WTC11 (cell line): ENCODE measurements around the gene SYNJ2. TPM values are rescaled to one million over a fixed set of nuclear protein-coding genes. Genes with fewer than 3 reads are reported as not detected.
A peak's percentile ranks its signal among the peaks of the same experiment; 100 is the strongest.

Experiments used
- ATAC-seq: fragments of 200-7000 bp; cut with Tn5 transposase; 2 replicates; pipeline ENCODE4 v1.10.0; 2021; ENCODE audit warnings: mild to moderate bottlenecking, moderate library complexity
- CTCF ChIA-PET: fragments of 300-600 bp; sonication (Branson Sonifier 250); formaldehyde crosslinking; loops from one replicate; lab custom pipeline; 2021; ENCODE audit warnings: antibody characterized with exemption; lab: Charles Lee
- POLR2A ChIA-PET: fragments of 350-600 bp; sonication (Branson Sonifier 250); formaldehyde crosslinking; loops from one replicate; lab custom pipeline; 2021; ENCODE audit warnings: antibody characterized with exemption; lab: Charles Lee
- DNase-seq: peaks from one replicate; pipeline ENCODE4 v3.0.0; 2021; ENCODE audit warnings: low spot score
- H3K27ac Mint-ChIP-seq: 2 replicates; pipeline ENCODE4 v1.8.0; 2021; ENCODE audit warnings: mixed read lengths
- H3K27me3 Mint-ChIP-seq: 2 replicates; pipeline ENCODE4 v1.8.0; 2021; ENCODE audit warnings: low read depth, mild to moderate bottlenecking, moderate library complexity, mixed read lengths
- H3K36me3 Mint-ChIP-seq: 2 replicates; pipeline ENCODE4 v1.8.0; 2021; ENCODE audit warnings: mixed read lengths
- H3K4me1 Mint-ChIP-seq: 2 replicates; pipeline ENCODE4 v1.8.0; 2022; ENCODE audit warnings: mixed read lengths
- H3K4me3 Mint-ChIP-seq: 2 replicates; pipeline ENCODE4 v1.8.0; 2021; ENCODE audit warnings: mild to moderate bottlenecking, moderate library complexity, mixed read lengths
- H3K9me3 Mint-ChIP-seq: 2 replicates; pipeline ENCODE4 v1.8.0; 2021; ENCODE audit warnings: mixed read lengths
- ELF4 ChIP-seq: sonication (generic); formaldehyde crosslinking; IDR thresholded peaks from 2 replicates; pipeline ENCODE4 v1.8.1; 2022; ENCODE audit warnings: low read depth, mild to moderate bottlenecking, moderate library complexity, missing genetic modification reagents
- FOXJ3 ChIP-seq: sonication (generic); formaldehyde crosslinking; IDR thresholded peaks from 2 replicates; pipeline ENCODE4 v1.9.0; 2021; ENCODE audit warnings: missing genetic modification reagents, mild to moderate bottlenecking, borderline replicate concordance
- HMGA2 ChIP-seq: fragments of 250-450 bp; sonication (Bioruptor Pico); IDR thresholded peaks from 2 replicates; pipeline ENCODE4 v1.4.0; 2021; ENCODE audit warnings: mild to moderate bottlenecking, moderate library complexity
- JAZF1 ChIP-seq: fragments of 250-450 bp; sonication (Bioruptor Pico); IDR thresholded peaks from 2 replicates; pipeline ENCODE4 v1.9.0; 2021; ENCODE audit warnings: moderate library complexity, mild to moderate bottlenecking, inconsistent platforms
- RELA ChIP-seq: sonication (generic); formaldehyde crosslinking; IDR thresholded peaks from 2 replicates; pipeline ENCODE4 v1.8.1; 2022; ENCODE audit warnings: missing genetic modification reagents, mild to moderate bottlenecking, borderline replicate concordance
- SMAD4 ChIP-seq: sonication (generic); formaldehyde crosslinking; IDR thresholded peaks from 2 replicates; pipeline ENCODE4 v1.8.0; 2022; ENCODE audit warnings: mild to moderate bottlenecking, missing genetic modification reagents
- SOX15 ChIP-seq: fragments of 250-450 bp; sonication (Bioruptor Pico); IDR thresholded peaks from 2 replicates; pipeline ENCODE4 v1.9.0; 2021; ENCODE audit warnings: mild to moderate bottlenecking
- ZNF138 ChIP-seq: sonication (generic); formaldehyde crosslinking; conservative IDR thresholded peaks from 2 replicates; pipeline ENCODE4 v1.8.1; 2022; ENCODE audit warnings: mild to moderate bottlenecking, moderate library complexity, missing genetic modification reagents
- ZNF423 ChIP-seq: fragments of 250-450 bp; sonication (Bioruptor Pico); IDR thresholded peaks from 2 replicates; pipeline ENCODE4 v2.1.2; 2022; ENCODE audit warnings: mild to moderate bottlenecking, moderate library complexity
- total RNA-seq: library from RNA; stranded (reverse); gene quantifications from 3 replicates; pipeline ENCODE4 v1.2.3, GENCODE V29; 2021
- TF ChIP-seq, protein P1 (sequence below): sonication (generic); formaldehyde crosslinking; IDR thresholded peaks from 2 replicates; pipeline ENCODE4 v1.8.0; 2023; ENCODE audit warnings: mild to moderate bottlenecking, missing genetic modification reagents
- TF ChIP-seq, protein P2 (sequence below): sonication (generic); formaldehyde crosslinking; conservative IDR thresholded peaks from 2 replicates; pipeline ENCODE4 v1.8.1; 2022; ENCODE audit warnings: mild to moderate bottlenecking, missing genetic modification reagents
- TF ChIP-seq, protein P3 (sequence below): sonication (generic); formaldehyde crosslinking; IDR thresholded peaks from 2 replicates; pipeline ENCODE4 v1.8.1; 2022; ENCODE audit warnings: low read depth, mild to moderate bottlenecking, moderate library complexity, missing genetic modification reagents, borderline replicate concordance
- TF ChIP-seq, protein P4 (sequence below): sonication (generic); formaldehyde crosslinking; IDR thresholded peaks from 2 replicates; pipeline ENCODE4 v1.8.0; 2022; ENCODE audit warnings: mild to moderate bottlenecking, missing genetic modification reagents
- TF ChIP-seq, protein P5 (sequence below): fragments of 250-450 bp; sonication (Bioruptor Pico); IDR thresholded peaks from 2 replicates; pipeline ENCODE4 v1.9.0; 2021; ENCODE audit warnings: mild to moderate bottlenecking, borderline replicate concordance
- TF ChIP-seq, protein P6 (sequence below): fragments of 250-450 bp; sonication (Bioruptor Pico); IDR thresholded peaks from 2 replicates; pipeline ENCODE4 v2.1.2; 2022; ENCODE audit warnings: mild to moderate bottlenecking, moderate library complexity
- TF ChIP-seq, protein P7 (sequence below): sonication (generic); formaldehyde crosslinking; conservative IDR thresholded peaks from 2 replicates; pipeline ENCODE4 v1.8.1; 2023; ENCODE audit warnings: mild to moderate bottlenecking, low read depth, missing genetic modification reagents, moderate library complexity
- TF ChIP-seq, protein P8 (sequence below): sonication (generic); formaldehyde crosslinking; IDR thresholded peaks from 2 replicates; pipeline ENCODE4 v1.8.1; 2022; ENCODE audit warnings: low read depth, missing genetic modification reagents, borderline replicate concordance

SYNJ2 gene
- total RNA-seq, 1 experiment from 2014 or later = 15.3 TPM

DNA sequence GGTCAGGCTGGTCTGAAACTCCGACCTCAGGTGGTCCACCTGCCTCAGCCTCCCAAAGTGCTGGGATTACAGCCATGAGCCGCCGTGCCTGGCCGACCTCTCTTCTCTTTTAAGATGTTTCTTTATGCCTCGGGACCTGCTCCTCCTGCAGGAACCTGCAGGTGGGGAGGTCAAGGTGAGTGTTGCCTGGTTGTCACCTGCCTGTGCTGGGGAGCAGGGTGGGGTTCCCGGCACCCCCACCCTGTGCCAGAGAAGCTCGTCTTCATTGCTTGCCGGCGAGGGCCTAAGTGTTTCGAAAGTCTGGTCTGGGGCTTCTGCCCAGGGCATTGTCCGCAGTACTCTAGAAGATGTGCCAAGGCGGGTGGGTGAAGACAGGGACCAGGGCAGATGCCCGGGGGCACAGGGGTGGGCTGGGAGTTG, 36.0 kb downstream of the SYNJ2 start (continued):
- TF ChIP-seq, protein P1, sequence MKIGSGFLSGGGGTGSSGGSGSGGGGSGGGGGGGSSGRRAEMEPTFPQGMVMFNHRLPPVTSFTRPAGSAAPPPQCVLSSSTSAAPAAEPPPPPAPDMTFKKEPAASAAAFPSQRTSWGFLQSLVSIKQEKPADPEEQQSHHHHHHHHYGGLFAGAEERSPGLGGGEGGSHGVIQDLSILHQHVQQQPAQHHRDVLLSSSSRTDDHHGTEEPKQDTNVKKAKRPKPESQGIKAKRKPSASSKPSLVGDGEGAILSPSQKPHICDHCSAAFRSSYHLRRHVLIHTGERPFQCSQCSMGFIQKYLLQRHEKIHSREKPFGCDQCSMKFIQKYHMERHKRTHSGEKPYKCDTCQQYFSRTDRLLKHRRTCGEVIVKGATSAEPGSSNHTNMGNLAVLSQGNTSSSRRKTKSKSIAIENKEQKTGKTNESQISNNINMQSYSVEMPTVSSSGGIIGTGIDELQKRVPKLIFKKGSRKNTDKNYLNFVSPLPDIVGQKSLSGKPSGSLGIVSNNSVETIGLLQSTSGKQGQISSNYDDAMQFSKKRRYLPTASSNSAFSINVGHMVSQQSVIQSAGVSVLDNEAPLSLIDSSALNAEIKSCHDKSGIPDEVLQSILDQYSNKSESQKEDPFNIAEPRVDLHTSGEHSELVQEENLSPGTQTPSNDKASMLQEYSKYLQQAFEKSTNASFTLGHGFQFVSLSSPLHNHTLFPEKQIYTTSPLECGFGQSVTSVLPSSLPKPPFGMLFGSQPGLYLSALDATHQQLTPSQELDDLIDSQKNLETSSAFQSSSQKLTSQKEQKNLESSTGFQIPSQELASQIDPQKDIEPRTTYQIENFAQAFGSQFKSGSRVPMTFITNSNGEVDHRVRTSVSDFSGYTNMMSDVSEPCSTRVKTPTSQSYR = no peak
- TF ChIP-seq SMAD4 (CRISPR knock-in tag) = no peak
- TF ChIP-seq, protein P2, sequence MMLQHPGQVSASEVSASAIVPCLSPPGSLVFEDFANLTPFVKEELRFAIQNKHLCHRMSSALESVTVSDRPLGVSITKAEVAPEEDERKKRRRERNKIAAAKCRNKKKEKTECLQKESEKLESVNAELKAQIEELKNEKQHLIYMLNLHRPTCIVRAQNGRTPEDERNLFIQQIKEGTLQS (CRISPR knock-in tag) = no peak
- TF ChIP-seq, protein P3, sequence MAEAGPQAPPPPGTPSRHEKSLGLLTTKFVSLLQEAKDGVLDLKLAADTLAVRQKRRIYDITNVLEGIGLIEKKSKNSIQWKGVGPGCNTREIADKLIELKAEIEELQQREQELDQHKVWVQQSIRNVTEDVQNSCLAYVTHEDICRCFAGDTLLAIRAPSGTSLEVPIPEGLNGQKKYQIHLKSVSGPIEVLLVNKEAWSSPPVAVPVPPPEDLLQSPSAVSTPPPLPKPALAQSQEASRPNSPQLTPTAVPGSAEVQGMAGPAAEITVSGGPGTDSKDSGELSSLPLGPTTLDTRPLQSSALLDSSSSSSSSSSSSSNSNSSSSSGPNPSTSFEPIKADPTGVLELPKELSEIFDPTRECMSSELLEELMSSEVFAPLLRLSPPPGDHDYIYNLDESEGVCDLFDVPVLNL (CRISPR knock-in tag) = no peak
- TF ChIP-seq, protein P4, sequence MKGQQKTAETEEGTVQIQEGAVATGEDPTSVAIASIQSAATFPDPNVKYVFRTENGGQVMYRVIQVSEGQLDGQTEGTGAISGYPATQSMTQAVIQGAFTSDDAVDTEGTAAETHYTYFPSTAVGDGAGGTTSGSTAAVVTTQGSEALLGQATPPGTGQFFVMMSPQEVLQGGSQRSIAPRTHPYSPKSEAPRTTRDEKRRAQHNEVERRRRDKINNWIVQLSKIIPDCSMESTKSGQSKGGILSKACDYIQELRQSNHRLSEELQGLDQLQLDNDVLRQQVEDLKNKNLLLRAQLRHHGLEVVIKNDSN (CRISPR knock-in tag) = no peak

DNA sequence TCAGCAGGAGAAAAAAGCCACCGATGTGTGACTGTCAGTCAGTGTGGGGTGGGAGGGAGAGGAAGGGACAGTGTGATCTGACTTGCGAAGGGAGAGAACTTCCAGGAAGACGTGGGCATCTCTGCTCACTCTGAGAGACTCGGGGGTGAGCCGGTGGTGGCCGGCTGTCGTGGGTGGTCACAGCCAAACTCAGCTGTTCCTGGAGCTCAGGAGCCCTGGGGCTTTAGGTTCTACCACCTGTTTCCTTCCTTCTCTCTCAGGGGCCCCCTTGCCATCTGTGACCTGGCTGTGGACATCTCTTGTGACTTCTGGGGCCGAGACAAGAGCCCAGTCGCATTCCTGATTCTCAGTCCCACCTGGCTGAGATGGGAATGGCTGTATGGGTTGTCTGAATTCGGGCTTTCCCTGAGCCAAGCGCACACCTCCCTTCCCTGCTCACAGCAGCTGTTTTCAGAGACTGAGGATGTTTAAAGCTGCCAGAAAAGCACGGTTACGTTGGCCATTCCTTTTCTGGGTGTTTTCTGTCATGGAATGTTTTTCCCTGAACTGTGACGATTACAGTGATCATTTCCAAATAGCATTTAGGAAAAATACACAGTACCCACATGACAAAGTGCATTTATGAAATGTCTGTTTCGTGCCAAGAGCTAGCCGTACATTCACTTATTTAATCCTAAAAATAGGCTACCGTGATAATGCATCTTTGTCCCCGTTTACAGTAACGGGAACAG, 36.5 kb downstream of the SYNJ2 start:
- H3K4me1 Mint-ChIP-seq = peaks cover 18% of the 10 kb centered on the region
- no peak overlapping the region for H3K4me3 Mint-ChIP-seq
- H3K9me3 Mint-ChIP-seq = 0 out of 2 replicates have a peak, but pooled peaks cover 7% of the 10 kb centered on the region
- CTCF ChIA-PET = interaction anchor here (3.5 kb wide), 1 partner anchor 8 kb away, joined by 21 read pairs; no protein-coding TSS in a partner anchor
- POLR2A ChIA-PET = no interaction called here
- peaks cover 11% of the 10 kb centered on the region for H3K36me3 Mint-ChIP-seq
- ATAC-seq = no peak
- H3K27me3 Mint-ChIP-seq = no peaks in the 10 kb centered on the region
- peak overlapping the region; percentile 52; the same call in 1 of the 2 replicates for H3K27ac Mint-ChIP-seq
- TF ChIP-seq RELA = no peak
- TF ChIP-seq ZNF423 (CRISPR knock-in tag) = no peak
- TF ChIP-seq, protein P5, sequence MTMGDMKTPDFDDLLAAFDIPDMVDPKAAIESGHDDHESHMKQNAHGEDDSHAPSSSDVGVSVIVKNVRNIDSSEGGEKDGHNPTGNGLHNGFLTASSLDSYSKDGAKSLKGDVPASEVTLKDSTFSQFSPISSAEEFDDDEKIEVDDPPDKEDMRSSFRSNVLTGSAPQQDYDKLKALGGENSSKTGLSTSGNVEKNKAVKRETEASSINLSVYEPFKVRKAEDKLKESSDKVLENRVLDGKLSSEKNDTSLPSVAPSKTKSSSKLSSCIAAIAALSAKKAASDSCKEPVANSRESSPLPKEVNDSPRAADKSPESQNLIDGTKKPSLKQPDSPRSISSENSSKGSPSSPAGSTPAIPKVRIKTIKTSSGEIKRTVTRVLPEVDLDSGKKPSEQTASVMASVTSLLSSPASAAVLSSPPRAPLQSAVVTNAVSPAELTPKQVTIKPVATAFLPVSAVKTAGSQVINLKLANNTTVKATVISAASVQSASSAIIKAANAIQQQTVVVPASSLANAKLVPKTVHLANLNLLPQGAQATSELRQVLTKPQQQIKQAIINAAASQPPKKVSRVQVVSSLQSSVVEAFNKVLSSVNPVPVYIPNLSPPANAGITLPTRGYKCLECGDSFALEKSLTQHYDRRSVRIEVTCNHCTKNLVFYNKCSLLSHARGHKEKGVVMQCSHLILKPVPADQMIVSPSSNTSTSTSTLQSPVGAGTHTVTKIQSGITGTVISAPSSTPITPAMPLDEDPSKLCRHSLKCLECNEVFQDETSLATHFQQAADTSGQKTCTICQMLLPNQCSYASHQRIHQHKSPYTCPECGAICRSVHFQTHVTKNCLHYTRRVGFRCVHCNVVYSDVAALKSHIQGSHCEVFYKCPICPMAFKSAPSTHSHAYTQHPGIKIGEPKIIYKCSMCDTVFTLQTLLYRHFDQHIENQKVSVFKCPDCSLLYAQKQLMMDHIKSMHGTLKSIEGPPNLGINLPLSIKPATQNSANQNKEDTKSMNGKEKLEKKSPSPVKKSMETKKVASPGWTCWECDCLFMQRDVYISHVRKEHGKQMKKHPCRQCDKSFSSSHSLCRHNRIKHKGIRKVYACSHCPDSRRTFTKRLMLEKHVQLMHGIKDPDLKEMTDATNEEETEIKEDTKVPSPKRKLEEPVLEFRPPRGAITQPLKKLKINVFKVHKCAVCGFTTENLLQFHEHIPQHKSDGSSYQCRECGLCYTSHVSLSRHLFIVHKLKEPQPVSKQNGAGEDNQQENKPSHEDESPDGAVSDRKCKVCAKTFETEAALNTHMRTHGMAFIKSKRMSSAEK (CRISPR knock-in tag) = no peak
- TF ChIP-seq, protein P6, sequence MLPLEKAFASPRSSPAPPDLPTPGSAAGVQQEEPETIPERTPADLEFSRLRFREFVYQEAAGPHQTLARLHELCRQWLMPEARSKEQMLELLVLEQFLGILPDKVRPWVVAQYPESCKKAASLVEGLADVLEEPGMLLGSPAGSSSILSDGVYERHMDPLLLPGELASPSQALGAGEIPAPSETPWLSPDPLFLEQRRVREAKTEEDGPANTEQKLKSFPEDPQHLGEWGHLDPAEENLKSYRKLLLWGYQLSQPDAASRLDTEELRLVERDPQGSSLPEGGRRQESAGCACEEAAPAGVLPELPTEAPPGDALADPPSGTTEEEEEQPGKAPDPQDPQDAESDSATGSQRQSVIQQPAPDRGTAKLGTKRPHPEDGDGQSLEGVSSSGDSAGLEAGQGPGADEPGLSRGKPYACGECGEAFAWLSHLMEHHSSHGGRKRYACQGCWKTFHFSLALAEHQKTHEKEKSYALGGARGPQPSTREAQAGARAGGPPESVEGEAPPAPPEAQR = no peak
- TF ChIP-seq, protein P7, sequence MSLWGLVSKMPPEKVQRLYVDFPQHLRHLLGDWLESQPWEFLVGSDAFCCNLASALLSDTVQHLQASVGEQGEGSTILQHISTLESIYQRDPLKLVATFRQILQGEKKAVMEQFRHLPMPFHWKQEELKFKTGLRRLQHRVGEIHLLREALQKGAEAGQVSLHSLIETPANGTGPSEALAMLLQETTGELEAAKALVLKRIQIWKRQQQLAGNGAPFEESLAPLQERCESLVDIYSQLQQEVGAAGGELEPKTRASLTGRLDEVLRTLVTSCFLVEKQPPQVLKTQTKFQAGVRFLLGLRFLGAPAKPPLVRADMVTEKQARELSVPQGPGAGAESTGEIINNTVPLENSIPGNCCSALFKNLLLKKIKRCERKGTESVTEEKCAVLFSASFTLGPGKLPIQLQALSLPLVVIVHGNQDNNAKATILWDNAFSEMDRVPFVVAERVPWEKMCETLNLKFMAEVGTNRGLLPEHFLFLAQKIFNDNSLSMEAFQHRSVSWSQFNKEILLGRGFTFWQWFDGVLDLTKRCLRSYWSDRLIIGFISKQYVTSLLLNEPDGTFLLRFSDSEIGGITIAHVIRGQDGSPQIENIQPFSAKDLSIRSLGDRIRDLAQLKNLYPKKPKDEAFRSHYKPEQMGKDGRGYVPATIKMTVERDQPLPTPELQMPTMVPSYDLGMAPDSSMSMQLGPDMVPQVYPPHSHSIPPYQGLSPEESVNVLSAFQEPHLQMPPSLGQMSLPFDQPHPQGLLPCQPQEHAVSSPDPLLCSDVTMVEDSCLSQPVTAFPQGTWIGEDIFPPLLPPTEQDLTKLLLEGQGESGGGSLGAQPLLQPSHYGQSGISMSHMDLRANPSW (CRISPR knock-in tag) = no peak
- no peak for TF ChIP-seq FOXJ3 (CRISPR knock-in tag)
- TF ChIP-seq, protein P2 (CRISPR knock-in tag) = no peak
- TF ChIP-seq ELF4 (CRISPR knock-in tag) = no peak
- no peak for TF ChIP-seq ZNF138 (CRISPR knock-in tag)
- no peak for TF ChIP-seq JAZF1
- TF ChIP-seq, protein P8, sequence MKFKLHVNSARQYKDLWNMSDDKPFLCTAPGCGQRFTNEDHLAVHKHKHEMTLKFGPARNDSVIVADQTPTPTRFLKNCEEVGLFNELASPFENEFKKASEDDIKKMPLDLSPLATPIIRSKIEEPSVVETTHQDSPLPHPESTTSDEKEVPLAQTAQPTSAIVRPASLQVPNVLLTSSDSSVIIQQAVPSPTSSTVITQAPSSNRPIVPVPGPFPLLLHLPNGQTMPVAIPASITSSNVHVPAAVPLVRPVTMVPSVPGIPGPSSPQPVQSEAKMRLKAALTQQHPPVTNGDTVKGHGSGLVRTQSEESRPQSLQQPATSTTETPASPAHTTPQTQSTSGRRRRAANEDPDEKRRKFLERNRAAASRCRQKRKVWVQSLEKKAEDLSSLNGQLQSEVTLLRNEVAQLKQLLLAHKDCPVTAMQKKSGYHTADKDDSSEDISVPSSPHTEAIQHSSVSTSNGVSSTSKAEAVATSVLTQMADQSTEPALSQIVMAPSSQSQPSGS (CRISPR knock-in tag) = no peak
- no peak for TF ChIP-seq HMGA2 (CRISPR knock-in tag)
- no peak for TF ChIP-seq SOX15 (CRISPR knock-in tag)
- no peak for DNase-seq
